GM21529 (cell line): ENCODE results near the gene SEPHS1.
"Not testable (repeated sequence)": the region's sequence is repeated elsewhere in the genome, so short reads cannot be mapped to it uniquely, and the experiment has no call there.

Experiments
- ATAC-seq: cut with Tn5 transposase; IDR thresholded peaks from one replicate; pipeline ENCODE4 v1.9.1; 2021; ENCODE audit not compliant: unreplicated experiment

The SEPHS1 gene

GRCh38 chr10:13348216-13349017, at the start of gene SEPHS1:
Gene SEPHS1, minus strand, starts transcription at chr10:13348293. Its CDS starts 3,343 bp downstream, at chr10:13344950.
- ATAC-seq, result peak; percentile 49

DNA sequence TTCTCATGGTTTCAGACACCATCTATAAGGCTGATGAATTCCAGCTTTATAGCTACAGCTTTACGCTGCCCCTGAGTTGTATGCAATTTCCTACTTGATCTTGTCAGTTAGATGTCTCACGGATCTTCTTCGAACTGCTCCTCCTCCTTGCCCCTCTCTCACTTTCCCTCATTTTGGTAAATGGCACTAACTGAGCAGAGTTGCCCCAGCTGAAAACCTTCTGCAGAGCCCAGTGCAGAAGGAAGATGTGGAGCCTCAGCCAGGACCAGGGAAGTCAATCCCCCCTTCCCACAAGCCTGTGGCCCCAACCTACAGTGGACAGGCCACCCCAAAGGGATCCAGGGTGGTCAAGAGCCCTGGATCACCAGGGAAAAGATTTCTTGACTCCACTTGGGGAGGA, 49.0 kb upstream of the SEPHS1 start:
- no peak for ATAC-seq

GRCh38 chr10:13396369-13396768, 48.3 kb upstream of the SEPHS1 start:
- ATAC-seq, result no peak

DNA sequence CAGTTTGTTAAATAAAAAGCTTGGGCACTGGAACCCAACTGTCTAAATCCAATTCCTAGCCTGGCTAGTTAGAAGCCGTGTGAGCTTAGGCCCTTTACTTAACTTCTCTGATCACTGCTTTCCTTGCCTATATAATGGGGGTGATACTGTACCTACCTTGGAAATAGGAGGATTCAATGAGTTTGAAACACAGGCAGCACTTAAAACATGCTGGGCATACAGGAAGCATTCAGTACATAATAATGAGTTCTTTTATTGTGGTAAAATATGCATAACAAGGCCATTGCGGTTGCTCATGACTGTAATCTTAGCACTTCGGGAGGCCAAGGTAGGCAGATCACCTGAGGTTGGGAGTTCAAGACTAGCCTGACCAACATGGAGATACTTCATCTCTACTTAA, 47.4 kb upstream of the SEPHS1 start:
- ATAC-seq, result no peak

- no peak for ATAC-seq
These were observed 45.5 kb upstream of the SEPHS1 start for GRCh38 chr10:13393640-13394039.

- ATAC-seq, result no peak
These were observed 44.6 kb upstream of the SEPHS1 start for GRCh38 chr10:13392701-13393100.

DNA sequence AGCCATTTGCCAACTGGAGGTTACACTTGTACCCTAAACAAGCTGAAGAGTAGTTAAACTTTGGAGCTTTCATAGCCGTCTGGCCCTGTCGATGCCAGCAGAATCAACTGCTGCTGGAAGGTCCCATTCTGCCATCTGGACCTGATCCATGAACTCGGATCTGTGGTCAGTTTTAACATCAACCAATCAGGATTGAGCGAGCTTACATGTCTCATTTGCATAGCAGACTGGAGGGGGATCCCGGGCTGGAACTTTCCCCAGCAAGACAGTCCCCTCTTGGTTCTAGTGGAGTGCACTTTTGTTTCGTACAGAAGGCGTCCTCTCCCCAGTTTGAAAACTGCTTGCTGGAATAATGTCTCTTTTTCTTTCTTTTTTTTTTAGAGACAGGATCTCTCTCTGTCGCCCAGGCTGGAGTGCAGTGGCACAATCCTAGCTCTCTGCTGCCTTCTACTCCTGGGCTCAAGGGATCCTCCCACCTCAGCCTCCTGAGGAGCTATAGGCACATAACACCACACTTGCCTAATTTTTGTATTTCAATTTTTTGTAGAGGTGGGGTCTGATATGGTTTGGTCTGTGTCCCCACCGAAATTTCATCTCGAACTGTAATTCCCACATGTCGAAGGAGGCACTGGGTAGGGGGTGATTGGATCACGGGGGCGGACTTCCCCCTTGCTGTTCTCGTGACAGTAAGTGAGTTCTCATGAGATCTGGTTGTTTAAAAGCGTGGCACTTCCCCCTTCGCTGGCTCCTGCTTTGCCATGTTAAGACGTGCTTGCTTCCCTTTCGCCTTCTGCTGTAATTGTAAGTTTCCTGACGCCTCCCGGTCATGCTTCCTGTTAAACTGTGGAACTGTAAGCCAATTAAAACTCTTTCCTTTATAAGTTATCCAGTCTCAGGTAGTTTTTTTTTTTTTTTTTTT, 42.8 kb upstream of the SEPHS1 start:
- no peak for ATAC-seq

- ATAC-seq, result no peak
These were observed 40.6 kb upstream of the SEPHS1 start for GRCh38 chr10:13388478-13389230.

DNA sequence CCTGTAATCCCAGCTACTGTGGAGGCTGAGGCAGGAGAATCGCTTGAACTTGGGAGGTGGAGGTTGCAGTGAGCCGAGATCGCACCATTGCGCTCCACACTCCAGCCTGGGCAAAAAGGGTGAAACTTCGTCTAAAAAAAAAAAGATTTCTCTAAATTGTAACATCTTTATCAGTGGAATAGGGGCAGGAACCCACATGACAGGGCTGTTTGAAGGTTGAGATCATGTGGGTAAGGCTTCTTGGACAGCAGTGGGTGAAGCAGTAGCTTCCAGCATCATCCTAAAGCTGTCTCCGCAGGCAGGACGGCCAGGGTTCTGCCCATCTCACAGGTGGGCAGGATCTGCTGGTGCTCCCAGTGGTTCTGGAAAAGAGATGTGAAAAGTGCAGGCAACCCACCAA, 37.9 kb upstream of the SEPHS1 start:
- ATAC-seq, result no peak

DNA sequence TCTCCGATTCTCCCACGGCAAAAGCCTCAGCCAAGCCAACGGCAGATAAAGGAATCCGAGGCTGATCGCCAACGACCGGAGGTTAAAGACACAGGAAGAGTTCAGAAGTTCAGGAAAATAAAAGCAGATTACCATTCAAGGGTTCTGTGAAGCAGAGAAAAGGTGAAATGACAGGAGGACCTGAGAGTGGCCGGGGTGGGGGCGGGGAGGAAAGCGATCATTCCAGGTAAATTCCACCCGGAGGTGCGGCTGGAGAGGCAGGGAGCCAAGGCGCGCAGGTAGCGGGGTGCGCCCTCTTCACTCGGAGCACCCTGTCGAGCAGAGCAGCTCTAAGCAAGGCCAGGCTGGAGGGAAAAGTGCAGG, 35.3 kb upstream of the SEPHS1 start:
- no peak for ATAC-seq

DNA sequence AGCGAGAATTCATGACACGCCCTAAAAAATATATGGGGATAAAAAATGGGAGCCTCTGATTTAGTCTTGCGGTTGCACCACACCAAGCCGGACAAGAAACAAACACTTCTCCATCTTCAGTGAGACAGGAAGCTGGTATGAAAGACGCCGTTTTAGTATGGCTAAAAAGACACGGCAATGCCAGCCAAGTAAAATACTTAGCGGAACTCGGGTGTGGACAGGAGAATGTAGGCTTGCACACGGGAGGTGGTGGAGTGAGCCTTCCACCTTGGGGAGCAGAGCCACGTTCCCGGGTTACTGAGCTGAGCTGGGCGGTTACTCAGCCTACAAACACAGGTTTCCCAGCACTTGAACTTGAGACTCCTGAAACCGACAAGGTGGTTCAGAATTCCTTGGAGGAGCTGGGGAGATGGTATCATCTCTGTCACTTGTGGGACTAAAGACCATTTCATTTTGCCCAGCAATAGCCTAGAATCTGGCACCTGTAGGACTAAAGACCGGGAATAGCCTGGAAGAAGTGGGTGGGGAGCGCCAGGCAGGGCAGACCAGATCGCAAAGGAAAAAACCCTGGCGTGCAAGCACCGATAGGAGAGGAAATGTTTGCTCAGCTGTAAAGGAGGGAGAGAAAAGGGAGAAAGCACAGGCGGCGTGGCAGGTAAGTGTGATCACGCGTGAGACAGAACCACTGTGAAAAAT, 34.8 kb upstream of the SEPHS1 start:
- no peak for ATAC-seq

DNA sequence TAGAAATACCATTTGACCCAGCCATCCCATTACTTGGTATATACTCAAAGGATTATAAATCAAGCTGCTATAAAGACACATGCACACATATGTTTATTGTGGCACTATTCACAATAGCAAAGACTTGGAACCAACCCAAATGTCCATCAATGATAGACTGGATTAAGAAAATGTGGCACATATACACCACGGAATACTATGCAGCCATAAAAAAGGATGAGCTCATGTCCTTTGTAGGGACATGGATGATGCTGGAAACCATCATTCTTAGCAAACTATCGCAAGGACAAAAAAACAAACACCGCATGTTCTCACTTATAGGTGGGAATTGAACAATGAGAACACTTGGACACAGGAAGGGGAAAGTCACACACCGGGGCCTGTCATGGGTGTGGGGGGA, 31.0 kb upstream of the SEPHS1 start:
- ATAC-seq, result not testable (repeated sequence)

- no peak for ATAC-seq
These were observed 28.7 kb upstream of the SEPHS1 start for GRCh38 chr10:13376746-13377145.

- ATAC-seq, result no peak
These were observed 28.2 kb upstream of the SEPHS1 start for GRCh38 chr10:13376297-13376696.

DNA sequence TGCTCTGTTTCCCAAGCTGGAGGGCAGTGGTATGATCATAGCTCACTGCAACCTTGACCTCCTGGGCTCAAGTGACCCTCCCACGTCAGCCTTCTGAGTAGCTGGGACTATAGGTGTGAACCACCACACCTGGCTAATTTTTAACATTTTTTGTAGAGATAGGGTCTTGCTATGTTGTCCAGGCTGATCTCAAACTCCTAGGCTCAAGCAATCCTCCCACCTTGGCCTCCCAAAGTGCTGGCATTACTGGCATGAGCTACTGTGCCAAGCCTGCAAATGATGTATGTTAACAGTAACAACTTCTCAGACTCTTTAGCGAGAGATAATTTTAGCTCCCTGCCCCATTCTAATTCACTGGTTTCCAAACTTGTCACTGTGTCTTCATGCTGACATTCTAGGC, 27.7 kb upstream of the SEPHS1 start:
- ATAC-seq, result no peak

GRCh38 chr10:13373644-13374043, 25.6 kb upstream of the SEPHS1 start:
- no peak for ATAC-seq

GRCh38 chr10:13372524-13372923, 24.4 kb upstream of the SEPHS1 start:
- no peak for ATAC-seq

- peak; percentile 83 for ATAC-seq
These were observed 23.9 kb upstream of the SEPHS1 start for GRCh38 chr10:13371897-13372470.

- no peak for ATAC-seq
These were observed 18.8 kb upstream of the SEPHS1 start for GRCh38 chr10:13366891-13367290.

DNA sequence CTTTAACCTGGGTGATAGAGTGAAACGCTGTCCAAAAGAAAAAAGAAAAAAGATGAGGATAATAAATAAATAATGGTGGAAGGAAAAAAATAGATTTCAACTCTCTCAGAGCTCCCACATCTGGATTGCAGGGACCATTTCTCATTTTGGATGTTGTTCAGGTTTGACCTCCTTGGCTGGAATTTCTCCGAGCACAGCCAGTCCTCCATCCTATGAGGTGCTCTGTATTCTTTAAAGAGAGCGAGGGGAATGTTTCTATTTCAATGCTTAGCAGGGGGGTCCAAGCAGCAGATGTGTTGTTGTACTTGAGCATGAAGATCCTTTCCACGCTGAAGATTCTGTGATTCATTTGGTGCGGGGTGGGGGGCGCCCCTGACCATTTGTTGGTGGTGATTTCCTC, 17.7 kb upstream of the SEPHS1 start:
- ATAC-seq, result no peak
